ENCODE measurements around the gene HECA. TPM values are rescaled to one million over a fixed set of nuclear protein-coding genes. Genes with fewer than 3 reads are reported as not detected.

The HECA gene
- total and polyA plus RNA-seq, 2 donors (not counting 1 experiment from before 2014, with no cell fraction given), result 13.0 to 26.6 TPM

GRCh38 chr6:139189665-139190064 lies 54.8 kb downstream of the HECA start:
- H2AFZ ChIP-seq (ENCODE audit: low read length), result no peak overlapping the region
- no peak overlapping the region for H3K27ac ChIP-seq (ENCODE audit: insufficient read depth, low read length)
- H3K4me1 ChIP-seq (ENCODE audit: control insufficient read depth, extremely low read depth, insufficient read depth, low read length), result no peaks in the 10 kb centered on the region
- no peaks in the 10 kb centered on the region for H3K27me3 ChIP-seq (ENCODE audit: control insufficient read depth, insufficient read depth, low read length)
- H3K4me3 ChIP-seq (replicated peaks in 1 of 4; ENCODE audit: control extremely low read depth in 1 of 4, insufficient read depth in 1 of 4, low read depth in 3 of 4, low read length in 4 of 4), result no peak overlapping the region
- no peaks in the 10 kb centered on the region for H4K20me1 ChIP-seq (ENCODE audit: control insufficient read depth, extremely low read depth, insufficient read depth, low read length)
- no peak for DNase-seq (ENCODE audit: low read depth in 2 of 2)
- H3K4me2 ChIP-seq (ENCODE audit: extremely low read depth, insufficient read depth, low read length), result no peak overlapping the region
- H3K9ac ChIP-seq (ENCODE audit: insufficient read depth, low read length), result no peak overlapping the region
- no peaks in the 10 kb centered on the region for H3K9me3 ChIP-seq (ENCODE audit: control insufficient read depth, insufficient read depth, low read depth, low read length)
- TF ChIP-seq CTCF (conservative IDR thresholded peaks at IDR 0.05 in 1 of 2, IDR thresholded peaks at IDR 0.05 in 1 of 2; ENCODE audit: low read depth in 1 of 2, low read length in 2 of 2) (no peak), EZH2 (IDR thresholded peaks at IDR 0.05; ENCODE audit: low read length, missing control alignments) (no peak)
- no peaks in the 10 kb centered on the region for H3K79me2 ChIP-seq (ENCODE audit: control insufficient read depth, insufficient read depth, low read length)
- H3K36me3 ChIP-seq (ENCODE audit: control insufficient read depth, insufficient read depth, low read length), result no peaks in the 10 kb centered on the region

DNA sequence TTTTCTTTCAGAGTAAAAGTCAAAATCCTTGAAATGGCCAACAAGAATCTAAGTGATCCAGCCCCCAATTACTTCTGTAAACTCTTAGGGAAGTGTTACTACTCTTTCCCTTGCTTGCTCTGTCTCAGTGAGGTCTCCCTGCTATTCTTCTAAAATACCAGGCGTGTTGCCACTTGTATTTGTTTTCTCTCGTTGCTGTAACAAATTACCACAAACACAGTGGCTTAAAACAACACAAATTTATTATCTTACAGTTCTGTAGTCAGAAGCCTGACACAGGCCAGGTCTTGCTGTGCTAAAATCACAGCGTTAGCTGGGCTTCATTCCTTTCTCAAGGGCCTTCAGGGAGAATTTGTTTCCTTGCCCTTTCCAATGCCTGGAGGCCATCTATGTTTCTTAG lies 59.9 kb downstream of the HECA start:
- H3K4me3 ChIP-seq (replicated peaks in 1 of 4; ENCODE audit: control extremely low read depth in 1 of 4, insufficient read depth in 1 of 4, low read depth in 3 of 4, low read length in 4 of 4), result no peak overlapping the region
- DNase-seq (ENCODE audit: low read depth in 2 of 2), result no peak

DNA sequence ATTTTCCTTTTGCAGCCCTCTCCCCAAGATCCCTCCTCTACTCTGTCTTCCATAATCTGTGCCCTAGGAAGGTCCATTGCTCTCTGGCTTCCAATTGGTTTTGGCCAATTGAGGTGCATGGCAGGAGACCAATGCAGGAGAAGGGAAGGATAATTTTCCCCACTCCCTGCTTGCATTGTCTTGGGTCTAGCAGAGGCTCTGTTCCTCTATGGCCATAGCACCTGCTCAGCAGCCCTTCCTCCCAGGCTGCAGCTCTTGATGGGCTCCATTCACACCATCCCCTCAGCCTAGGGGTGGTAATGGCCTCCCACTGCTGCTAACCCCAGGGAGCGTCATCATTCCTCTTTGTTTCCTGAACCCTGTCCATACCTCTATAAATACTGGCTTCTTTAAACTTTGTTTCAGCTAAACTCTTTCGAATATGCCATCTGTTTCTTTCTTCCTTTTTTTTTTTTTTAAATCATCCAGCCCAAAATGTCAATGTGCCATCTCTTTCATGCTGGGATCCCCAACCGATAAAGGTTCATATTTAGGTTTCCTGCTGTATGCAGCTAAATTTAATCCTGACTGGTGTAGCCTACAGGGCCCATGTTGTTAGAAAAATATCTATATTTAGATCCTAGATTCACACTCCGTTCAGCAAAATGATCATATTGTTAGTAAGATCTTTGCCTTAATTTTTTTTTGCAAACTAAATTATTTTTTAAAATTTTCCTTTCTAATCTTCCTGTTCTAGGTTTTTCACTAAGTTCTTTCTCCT lies 63.8 kb downstream of the HECA start:
- Histone ChIP-seq H3K4me2 (ENCODE audit: extremely low read depth, insufficient read depth, low read length) (no peak overlapping the region), H3K79me2 (ENCODE audit: control insufficient read depth, insufficient read depth, low read length) (no peaks in the 10 kb centered on the region), H4K20me1 (ENCODE audit: control insufficient read depth, extremely low read depth, insufficient read depth, low read length) (no peaks in the 10 kb centered on the region), H2AFZ (ENCODE audit: low read length) (no peak overlapping the region), H3K4me3 (replicated peaks in 1 of 4; ENCODE audit: control extremely low read depth in 1 of 4, insufficient read depth in 1 of 4, low read depth in 3 of 4, low read length in 4 of 4) (no peak overlapping the region), H3K9ac (ENCODE audit: insufficient read depth, low read length) (no peak overlapping the region), H3K36me3 (ENCODE audit: control insufficient read depth, insufficient read depth, low read length) (no peaks in the 10 kb centered on the region), H3K4me1 (ENCODE audit: control insufficient read depth, extremely low read depth, insufficient read depth, low read length) (no peaks in the 10 kb centered on the region), H3K9me3 (ENCODE audit: control insufficient read depth, insufficient read depth, low read depth, low read length) (no peaks in the 10 kb centered on the region), H3K27ac (ENCODE audit: insufficient read depth, low read length) (no peak overlapping the region), H3K27me3 (ENCODE audit: control insufficient read depth, insufficient read depth, low read length) (no peaks in the 10 kb centered on the region)
- TF ChIP-seq EZH2 (IDR thresholded peaks at IDR 0.05; ENCODE audit: low read length, missing control alignments), result no peak
- TF ChIP-seq CTCF (conservative IDR thresholded peaks at IDR 0.05 in 1 of 2, IDR thresholded peaks at IDR 0.05 in 1 of 2; ENCODE audit: low read depth in 1 of 2, low read length in 2 of 2), result no peak
- no peak for DNase-seq (ENCODE audit: low read depth in 2 of 2)

More for the DNA sequence above, 59.9 kb downstream of the HECA start:
- H3K27ac ChIP-seq (ENCODE audit: insufficient read depth, low read length), result no peak overlapping the region
- no peaks in the 10 kb centered on the region for H3K36me3 ChIP-seq (ENCODE audit: control insufficient read depth, insufficient read depth, low read length)
- no peak overlapping the region for H3K9ac ChIP-seq (ENCODE audit: insufficient read depth, low read length)
- TF ChIP-seq EZH2 (IDR thresholded peaks at IDR 0.05; ENCODE audit: low read length, missing control alignments) (no peak), CTCF (conservative IDR thresholded peaks at IDR 0.05 in 1 of 2, IDR thresholded peaks at IDR 0.05 in 1 of 2; ENCODE audit: low read depth in 1 of 2, low read length in 2 of 2) (no peak)
- H2AFZ ChIP-seq (ENCODE audit: low read length), result no peak overlapping the region
- no peaks in the 10 kb centered on the region for H3K27me3 ChIP-seq (ENCODE audit: control insufficient read depth, insufficient read depth, low read length)
- H3K4me2 ChIP-seq (ENCODE audit: extremely low read depth, insufficient read depth, low read length), result no peak overlapping the region
- no peaks in the 10 kb centered on the region for H3K79me2 ChIP-seq (ENCODE audit: control insufficient read depth, insufficient read depth, low read length)
- H4K20me1 ChIP-seq (ENCODE audit: control insufficient read depth, extremely low read depth, insufficient read depth, low read length), result no peaks in the 10 kb centered on the region
- H3K9me3 ChIP-seq (ENCODE audit: control insufficient read depth, insufficient read depth, low read depth, low read length), result no peaks in the 10 kb centered on the region
- no peaks in the 10 kb centered on the region for H3K4me1 ChIP-seq (ENCODE audit: control insufficient read depth, extremely low read depth, insufficient read depth, low read length)
